ENCODE measurements around the gene PFDN4.
"Not testable (repeated sequence)": the region's sequence is repeated elsewhere in the genome, so short reads cannot be mapped to it uniquely, and the experiment has no call there.

PFDN4 gene

DNA sequence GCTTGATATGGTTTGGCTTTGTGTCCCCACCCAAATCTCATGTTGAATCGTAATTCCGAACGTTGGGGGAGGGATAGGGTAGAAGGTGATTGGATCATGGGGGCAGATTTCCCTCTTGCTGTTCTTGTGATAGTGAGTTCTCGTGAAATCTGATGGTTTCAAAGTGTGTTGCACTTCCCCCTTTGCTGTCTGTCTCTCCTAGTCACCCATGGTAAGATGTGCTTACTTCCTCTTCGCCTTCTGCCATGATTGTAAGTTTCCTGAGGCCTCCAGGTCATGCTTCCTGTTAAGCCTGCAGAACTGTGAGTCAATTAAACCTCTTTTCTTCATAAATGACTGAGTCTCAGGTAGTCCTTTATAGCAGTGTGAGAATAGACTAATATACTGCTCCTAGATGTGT, 19.9 kb downstream of the PFDN4 start:
- DNase-seq: no peak

DNA sequence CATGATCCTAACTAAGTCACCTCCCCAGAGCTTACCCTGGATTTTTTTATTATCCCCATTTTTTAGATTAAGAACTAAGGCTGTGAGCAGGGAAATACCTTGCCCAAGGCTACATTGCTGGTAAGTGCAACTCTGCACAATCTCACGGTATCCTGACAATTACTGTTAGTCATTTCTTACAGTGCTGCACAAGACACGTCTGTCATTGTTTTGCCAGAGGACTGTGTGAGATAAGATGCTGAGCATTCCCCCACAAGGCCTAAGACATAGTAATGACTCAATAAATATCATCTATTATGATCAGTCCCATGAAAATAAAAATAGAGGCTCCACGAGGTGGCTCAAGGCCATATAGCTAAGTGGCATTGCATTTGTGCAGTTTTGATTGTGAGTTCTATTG, 21.0 kb downstream of the PFDN4 start:
- DNase-seq: no peak

DNA sequence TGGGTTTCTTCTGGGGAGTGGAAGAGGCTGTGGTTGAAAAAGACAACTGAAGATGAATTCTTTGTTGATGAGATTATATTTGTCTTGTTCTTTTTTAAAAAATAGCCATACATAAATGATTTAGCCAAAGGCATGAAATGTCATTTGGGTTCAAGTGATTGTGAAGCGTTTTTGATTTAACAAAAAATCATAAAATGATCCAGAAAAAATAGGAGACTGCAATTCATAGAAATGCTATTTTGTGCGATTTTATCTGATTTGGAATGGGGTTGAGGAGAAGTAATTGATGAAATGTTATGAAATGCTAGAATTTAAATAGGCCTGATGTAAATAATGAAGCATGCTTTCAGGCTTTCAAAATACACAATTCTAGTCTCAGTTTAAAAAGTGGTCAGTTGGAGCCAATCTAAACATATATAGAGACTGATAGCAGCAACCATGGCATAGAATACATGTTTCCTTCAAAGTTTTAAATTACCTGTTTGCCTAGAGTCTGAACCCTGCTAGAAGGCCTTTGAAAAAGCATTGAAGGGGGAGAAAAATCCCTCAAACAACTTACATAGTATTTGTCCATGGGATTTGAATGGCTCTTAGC, 21.8 kb downstream of the PFDN4 start:
- no peak for DNase-seq

DNA sequence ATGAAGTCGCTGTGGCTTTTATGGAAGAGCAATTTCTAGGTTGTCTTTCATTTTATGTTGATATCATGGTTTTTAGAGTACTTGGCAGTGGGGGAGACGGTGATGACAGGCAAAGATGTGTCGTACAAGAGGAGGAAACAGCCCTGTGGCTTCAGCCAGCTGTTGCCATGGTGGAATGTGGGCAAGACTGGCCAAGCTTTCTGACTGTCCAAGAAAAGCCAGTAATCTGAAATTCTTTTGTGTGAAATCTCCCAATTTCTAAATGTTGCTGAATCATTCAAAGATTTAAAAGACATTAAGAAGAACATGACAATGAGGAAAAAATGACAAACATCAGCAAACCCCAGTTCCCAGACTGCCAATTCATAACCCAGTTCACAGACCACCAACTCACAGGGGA, 23.1 kb downstream of the PFDN4 start:
- DNase-seq: no peak

DNA sequence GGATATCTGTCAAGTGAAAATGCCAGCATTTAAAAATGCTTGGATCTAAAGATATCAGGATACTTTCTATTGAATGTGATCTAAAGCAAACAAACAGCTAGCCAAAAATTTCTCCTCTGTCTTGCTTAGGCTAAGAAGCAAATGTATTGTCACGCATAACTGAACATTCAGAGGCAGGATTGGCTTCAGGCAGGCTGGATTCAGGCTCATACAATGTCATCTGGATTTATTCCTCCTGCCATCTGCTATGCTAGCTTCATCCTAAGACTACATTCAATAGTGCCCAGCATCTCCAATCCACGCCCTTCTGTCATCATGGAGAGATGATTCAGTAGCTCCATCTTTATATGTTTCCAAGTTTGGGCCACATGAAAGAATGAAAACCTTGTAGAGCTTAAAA, 27.1 kb downstream of the PFDN4 start:
- DNase-seq: peak; percentile 64

DNA sequence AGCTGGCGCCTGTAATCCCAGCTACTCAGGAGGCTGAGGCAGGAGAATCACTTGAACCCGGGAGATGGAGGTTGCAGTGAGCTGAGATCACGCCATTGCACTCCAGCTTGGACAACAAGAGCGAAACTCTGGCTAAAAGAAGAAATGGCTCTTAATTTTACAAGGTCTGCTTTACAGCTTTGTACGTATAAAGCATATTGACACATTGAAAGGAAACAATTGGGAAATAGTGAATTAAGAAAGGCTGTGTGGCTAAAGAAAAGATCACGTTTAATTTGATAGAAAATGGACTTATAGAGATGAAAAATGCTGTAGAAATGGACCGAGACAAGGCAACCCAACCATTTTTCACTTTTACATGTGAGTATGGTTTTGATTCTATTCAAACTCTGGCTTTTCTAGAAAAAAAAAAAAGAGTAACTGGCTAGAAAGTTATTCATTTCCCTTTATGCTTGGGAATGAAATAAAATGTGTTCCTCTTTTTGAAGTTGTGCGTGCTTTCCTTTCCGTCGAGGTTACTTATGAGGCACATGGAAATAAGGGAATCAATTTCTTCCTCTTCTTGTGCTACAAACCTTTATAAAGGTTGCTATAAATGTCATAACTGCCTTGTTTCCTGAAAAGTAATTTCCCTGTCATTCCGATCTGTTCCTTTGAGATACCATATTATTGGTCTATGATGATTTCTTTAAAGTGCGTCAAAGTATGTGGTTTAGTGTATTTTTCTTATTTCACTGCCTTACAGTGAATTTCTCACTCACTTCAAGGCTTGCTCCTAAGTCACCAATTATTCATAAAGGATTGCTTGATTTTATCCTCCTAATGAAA, 29.4 kb downstream of the PFDN4 start:
- DNase-seq: no peak

DNA sequence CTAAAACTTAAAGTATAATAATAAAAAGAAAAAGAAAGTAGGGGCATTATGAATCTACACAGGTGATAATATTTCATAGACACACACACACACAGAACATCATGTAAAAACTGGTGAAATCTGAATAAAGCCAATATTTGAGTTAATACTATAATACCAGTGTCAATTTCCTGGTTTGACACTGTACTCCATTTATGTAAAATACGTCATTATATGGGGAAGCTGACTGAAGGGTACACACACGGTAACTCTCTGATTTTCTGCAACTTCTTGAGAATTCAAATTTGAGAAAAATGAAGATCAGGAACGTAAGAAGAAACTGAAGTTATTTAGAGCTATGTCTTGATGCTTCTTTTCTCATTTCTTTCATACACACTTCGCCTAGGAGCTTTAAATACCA, 36.2 kb downstream of the PFDN4 start:
- DNase-seq: no peak

DNA sequence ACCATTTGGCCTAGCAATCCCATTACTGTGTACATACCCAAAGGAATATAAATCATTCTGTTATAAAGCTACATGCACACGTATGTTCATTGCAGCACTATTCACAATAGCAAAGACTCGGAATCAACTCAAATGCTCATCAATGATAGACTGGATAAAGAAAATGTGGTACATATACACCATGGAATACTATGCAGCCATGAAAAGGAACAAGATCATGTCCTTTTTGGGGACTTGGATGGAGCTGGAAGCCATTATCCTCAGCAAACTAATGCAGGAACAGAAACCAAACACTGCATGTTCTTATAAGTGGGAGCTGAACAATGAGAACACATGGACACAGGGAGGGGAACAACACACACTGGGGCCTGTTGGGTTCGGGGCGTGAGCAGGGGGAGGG, 40.8 kb downstream of the PFDN4 start:
- DNase-seq: not testable (repeated sequence)

DNA sequence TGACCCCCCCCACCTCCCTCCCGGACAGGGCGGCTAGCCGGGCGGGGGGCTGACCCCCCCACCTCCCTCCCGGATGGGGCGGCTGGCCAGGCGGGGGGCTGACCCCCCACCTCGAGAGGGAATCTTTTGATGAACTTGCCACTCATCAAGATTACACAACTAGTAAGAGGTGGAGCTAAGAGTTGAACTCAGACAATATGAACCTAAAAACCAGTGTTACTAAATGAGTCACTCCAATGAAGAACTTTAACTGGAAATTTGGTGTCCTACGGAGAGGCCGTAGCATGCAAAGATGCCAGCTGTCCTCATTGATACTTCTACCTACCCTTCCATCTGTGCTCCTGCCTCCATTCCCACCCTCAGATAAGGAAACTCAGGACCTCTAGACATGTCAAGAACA, 42.8 kb downstream of the PFDN4 start:
- DNase-seq: no peak

DNA sequence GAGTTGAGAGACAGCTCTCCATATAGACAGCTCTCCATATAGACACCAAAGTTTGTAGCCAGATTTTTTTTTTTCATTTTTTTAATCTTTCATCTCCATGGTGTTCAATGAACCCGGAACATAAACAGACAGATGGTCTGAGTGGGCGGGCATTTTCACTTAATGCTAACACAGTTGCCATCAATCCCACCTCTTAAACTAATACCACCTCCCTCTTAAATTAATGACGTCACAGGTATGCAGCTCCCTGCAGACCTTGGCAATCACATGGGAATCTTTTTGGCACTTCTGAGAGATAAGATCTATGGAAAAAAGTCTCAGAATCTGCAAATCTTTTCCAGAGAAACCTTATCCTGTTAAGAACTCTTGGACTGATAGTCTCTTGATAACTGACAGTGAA, 43.2 kb downstream of the PFDN4 start:
- peak; percentile 21 for DNase-seq

DNA sequence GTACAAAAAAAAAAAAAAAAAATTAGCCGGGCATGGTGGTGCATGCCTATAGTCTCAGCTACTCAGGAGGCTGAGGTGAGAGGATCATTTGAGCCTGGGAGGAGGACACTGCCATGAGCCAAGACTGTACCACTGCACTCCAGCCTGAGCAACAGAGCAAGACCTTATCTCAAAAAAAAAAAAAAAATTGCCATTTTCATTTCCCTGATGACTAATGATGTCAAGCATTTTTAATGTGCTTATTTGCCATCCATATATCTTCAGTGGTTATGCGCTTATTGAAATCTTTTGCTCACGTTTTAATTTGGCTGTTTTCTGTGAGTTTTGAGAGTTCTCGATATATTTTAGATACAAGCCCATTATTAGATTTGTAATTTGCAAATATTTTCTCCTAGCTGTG, 46.7 kb downstream of the PFDN4 start:
- no peak for DNase-seq

DNA sequence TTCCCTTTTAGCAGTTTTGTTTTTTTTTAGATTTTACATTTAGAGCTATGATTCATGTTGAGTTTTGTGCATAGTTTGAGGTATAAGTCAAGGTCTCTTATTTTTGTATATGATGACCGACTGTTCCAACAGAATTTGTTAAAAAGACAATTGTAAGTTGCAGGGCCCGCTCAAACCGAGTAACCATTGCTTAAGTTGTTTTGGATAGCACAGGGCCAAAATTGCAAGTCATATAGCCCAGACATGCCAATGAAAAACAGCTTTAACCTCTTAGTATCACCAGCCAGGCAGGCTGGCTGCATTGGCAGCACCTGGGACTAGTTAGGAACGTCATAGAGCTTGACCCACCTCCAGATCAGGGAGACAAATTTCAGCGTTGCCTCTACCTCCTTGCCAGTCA, 47.3 kb downstream of the PFDN4 start:
- no peak for DNase-seq

DNA sequence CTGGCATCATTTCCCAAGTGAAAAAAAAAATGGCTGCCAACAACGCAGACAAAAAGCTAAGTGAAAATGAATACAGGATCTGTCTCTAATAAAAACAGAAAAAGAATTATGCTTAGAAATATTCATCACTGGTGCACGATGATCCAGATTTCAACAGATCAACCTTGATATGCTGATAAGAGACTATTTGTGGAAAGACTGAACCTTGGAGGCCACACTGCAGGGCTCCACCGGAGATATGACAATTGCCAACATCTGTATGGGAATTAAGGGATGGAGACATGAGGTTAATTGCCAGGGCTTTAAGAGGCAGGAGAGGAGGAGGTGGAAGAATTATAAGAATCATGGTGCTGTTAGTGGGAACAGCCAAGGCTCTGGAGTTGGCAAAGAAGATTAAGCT, 48.3 kb downstream of the PFDN4 start:
- DNase-seq: no peak

DNA sequence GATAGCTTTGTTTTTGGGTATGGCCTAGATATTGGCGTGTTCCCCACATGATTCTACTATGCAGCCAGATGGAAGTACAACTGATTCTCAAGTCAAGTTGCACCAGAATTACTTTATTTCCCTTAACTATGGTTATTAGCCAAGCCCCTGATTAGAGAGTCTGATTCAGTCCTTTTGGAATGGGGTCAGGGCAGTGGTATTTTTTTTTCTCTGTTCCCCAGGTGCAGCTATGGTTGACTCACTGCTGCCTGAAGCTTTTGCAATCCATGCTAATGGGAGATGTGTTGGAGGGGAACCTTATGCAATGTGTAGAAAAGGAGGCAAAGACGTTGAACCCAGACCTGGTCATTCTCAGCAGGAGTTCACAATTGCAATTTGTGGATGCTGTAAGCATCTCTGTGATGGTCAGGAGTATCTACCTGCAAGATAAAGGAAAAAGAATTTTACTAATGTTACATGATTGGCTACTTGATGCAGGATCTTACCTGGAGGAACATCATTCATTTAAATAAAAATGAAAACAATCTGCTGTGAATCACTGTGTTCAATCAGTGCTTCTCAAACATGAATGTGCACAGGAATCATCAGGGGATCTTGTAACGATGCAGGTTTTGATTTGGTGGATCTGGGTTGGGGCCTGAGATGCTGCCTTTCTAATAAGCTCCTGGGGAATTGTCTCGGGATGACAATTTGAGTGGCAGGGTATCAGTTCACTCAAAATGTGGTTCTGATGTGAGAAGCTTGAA, 49.4 kb downstream of the PFDN4 start:
- no peak for DNase-seq

DNA sequence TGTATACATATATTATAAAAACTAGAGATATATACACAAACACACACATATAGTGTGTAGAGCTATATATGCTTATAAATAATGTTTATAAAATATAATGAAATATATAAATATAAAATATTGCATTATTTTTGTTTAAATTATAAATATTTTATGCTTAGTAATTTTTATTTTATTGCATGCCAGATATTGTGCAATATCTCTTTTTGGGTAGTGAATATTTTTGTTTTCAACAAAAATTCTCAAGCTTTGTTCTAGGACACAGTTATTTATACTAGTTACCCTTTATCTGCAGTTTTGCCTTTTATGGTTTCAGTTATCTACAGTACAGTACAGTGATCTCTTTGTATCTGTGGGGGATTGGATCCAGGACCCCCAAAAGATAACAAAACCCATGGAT, 52.2 kb downstream of the PFDN4 start:
- DNase-seq: no peak

DNA sequence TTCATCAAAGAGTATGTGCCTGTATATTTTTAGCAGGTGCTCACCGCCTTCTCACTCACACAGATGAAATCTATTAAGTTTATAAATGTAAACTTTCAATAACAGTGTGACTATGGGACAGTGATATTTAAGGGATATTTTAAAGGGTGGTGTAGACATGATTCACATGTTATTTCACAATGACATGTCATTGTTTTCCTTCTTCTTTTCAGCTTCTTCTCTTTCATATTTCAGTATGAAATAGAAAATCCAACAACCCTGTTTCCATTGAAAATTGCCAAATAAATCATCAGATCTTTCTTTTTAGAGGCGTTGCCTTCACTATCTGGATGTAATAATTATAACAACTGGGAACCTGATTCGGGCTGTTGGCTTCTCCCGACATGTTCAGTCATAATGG, 54.8 kb downstream of the PFDN4 start:
- DNase-seq: no peak

DNA sequence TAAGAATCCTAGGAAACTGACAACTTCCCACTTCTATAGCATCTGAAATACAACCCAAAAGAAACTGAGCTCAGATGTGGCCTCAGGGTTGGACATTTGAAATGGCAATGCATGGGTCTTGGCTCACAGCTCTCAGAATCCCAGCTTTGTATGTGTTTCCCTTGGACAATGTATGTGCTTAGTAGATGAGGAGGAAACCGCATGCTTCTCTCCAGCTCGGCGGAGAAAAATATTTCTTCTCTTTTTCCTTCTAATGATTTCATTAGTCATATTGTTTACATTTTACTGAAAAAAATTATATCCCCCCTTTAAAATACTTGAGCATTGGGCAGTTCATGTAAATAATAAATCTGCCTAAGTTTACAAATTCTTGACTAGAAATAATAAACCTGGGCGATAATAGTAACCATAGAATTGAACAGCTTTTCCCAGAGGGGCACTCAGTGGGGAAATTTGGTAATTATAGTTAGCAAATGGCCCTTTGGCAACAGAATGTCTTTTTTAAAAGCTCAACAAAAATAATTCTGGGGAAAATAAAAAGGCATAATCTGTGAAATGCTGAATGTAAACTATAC, 55.3 kb downstream of the PFDN4 start:
- DNase-seq: no peak

DNA sequence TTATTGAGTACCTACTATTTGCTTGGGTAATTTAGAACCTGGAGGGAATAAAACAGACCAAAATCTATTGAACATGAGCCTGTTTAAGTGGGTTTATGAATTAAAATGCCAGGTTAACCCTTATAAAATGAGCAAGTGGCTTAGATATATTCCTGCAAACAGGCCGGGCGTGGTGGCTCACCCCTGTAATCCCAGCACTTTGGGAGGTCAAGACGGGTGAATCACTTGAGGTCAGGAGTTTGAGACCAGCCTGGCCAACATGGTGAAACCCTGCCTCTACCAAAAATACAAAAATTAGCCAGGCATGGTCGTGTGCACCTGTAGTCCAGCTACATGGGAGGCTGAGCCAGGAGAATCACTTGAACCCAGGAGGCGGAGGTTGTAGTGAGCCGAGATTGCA, 57.9 kb downstream of the PFDN4 start:
- not testable (repeated sequence) for DNase-seq

DNA sequence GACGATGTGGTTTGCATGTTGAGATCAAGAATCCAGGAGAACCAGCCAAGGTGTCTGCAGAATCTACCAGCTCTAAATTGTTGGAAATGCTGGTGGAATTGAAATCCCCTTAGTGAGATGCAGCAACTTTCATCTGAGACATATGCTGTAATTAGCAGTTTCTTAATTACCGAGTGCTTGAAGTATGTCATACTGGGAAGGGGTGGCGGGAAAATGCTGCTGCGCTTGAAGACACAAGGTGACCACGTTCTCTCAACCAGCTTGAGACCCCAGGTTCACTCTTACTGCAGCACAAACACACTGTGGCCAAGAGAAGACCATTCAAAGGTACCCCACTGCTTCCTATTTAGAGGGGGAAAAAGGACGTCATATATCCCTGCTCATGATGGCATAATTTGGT, 59.0 kb downstream of the PFDN4 start:
- no peak for DNase-seq

DNA sequence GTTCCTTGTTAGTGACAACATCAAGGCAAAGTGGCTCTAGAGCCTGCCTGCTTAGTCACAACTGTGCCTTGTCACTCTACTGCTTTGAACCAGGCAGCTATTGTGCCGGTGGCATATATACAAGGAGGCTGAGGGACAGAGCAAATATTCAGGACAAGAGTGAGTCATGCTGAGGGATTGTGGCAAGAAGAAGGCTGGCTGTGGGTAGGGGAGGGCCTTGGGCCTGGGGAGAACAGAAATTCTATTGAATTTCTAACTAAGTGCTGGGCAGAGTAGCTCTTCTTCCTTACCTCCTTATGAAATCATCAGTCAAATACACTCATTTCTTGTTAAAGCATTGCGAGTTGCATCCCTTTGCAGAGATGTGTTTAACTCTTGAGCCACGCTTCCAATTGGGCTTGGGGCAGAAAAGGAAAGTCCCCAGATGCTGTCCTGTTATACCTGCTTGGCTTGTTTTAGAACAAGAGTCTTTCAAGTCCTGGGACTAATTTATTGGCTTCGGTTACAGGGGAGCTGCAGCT, 59.7 kb downstream of the PFDN4 start:
- no peak for DNase-seq

DNA sequence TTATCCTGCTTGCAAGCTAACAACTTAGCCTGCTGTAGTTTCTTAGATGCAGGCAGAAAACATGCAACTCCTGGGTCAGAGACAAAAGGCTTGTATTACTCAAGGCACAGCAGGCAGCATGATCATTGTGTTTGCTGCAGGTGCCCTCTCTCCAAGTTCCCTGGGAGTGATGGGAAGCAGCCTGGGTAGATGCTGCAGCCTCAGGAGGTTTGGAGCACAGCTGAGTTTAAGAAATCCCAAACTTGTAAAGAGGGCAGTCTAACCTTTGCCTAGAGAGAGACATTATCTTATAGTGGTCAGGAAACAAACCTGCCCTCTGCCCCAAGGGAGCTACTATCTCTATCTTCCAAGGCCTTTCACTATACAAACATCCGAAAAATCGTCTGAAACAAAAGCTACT, 61.1 kb downstream of the PFDN4 start:
- no peak for DNase-seq

All from NCI-H1694 treated with DMSO at 0.1 percent for 48 hours (cell line).